ENCODE measurements around the gene CD7.
A peak's percentile ranks its signal among the peaks of the same experiment; 100 is the strongest.
"Not testable (repeated sequence)": the region's sequence is repeated elsewhere in the genome, so short reads cannot be mapped to it uniquely, and the experiment has no call there.

The CD7 gene

DNA sequence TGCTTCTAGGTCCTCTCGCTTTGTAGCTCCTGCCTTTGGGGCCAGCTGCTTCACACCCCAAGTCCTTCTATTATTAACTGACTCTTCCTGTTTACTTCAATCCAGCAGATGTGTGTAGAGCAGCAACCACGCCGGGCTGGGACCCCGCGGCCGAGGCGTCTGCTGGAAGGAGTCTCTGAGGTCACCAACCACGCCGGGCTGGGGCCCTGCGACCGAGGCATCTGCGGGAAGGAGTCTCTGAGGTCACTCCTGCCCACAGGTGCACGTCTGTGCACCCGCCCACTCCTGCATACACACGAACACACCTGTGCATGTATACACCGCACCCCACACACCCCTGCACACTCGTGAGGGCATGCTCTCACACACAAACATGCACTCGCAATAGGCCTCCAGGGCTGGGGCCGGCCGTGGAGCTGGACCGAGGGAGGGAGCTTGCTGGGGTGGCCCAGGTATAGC is 33.9 kb upstream of the CD7 start:
- DNase-seq = no peak
- Mint-ChIP-seq H3K4me3 (no peak overlapping the region), H3K36me3 (ENCODE audit: low read depth) (no peaks in the 10 kb centered on the region), H3K27me3 (peaks cover 25% of the 10 kb centered on the region), H3K9me3 (no peaks in the 10 kb centered on the region), H3K27ac (no peak overlapping the region), H3K4me1 (peaks cover 7% of the 10 kb centered on the region)
- ATAC-seq = no peak

DNA sequence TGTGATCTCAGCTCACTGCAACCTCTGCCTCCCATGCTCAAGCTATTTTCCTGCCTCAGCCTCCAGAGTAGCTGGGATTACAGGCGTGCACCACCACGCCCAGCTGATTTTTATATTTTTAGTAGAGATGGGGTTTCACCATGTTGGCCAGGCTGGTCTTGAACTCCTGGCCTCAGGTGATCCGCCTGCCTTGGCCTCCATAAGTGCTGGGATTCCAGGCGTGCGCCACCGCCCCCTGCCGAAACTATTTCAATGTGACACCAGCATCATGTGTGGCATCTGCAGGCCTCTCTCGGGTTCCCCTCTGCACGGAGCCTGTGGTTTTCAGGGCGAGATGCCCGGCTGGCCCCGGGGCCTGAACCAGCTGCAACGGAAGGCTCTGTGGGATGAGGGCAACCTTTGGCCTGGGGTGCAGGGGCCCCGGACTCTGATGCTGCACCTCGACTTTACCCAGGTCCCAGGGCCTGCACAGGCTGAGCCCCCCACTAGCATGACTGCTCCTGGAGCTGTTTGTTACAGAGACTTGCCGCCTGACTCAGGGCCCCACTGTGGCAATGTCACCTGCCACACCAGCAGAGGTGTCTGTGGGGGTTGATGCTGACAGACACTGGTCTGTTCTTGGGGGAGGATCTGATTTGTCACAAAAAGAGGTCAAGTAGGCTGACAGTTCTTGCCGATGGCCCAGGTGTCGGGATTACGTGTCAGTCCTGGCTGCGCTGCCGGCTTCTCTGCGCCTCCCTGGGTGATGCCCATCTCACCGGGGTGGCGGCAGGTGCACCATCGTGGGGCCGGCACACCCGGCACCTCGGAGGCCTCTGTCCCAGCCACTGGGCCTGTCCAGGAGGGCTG is 33.0 kb upstream of the CD7 start:
- Mint-ChIP-seq H3K9me3 (no peaks in the 10 kb centered on the region), H3K27me3 (peaks cover 23% of the 10 kb centered on the region), H3K4me1 (peaks cover 7% of the 10 kb centered on the region), H3K4me3 (no peak overlapping the region), H3K27ac (no peak overlapping the region), H3K36me3 (ENCODE audit: low read depth) (no peaks in the 10 kb centered on the region)
- ATAC-seq (peak; percentile 37), DNase-seq (peak; percentile 68)

DNA sequence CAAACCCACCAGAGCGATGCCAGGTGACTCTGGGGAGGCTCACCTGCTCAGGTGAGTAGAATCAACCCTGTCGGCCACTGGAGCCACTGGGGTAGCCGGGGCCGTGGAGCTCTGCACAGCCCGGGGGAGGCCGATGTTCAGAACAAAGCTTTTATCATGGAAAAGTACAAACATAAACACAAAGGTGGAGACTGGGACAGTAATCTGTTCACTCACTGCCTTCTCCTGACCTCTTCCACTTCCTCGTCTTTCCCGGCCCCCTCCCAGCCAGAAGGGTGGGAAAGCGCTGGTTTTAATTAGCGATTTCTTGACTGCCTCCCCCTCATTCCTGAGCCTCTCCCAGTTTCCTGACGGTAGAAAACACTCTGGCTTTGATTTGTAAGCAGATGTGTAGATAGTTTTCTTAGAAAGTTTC is 31.9 kb upstream of the CD7 start:
- ATAC-seq (no peak), DNase-seq (no peak)
- H3K27me3 Mint-ChIP-seq = peaks cover 17% of the 10 kb centered on the region
- peaks cover 7% of the 10 kb centered on the region for H3K4me1 Mint-ChIP-seq
- no peak overlapping the region for H3K4me3 Mint-ChIP-seq
- no peaks in the 10 kb centered on the region for H3K9me3 Mint-ChIP-seq
- H3K36me3 Mint-ChIP-seq (ENCODE audit: low read depth) = no peaks in the 10 kb centered on the region
- H3K27ac Mint-ChIP-seq = no peak overlapping the region

GRCh38 chr17:82348866-82349265 is 31.5 kb upstream of the CD7 start:
- Mint-ChIP-seq H3K27me3 (peaks cover 17% of the 10 kb centered on the region), H3K4me1 (peaks cover 7% of the 10 kb centered on the region), H3K4me3 (no peak overlapping the region), H3K36me3 (ENCODE audit: low read depth) (no peaks in the 10 kb centered on the region), H3K27ac (no peak overlapping the region), H3K9me3 (no peaks in the 10 kb centered on the region)
- DNase-seq (no peak), ATAC-seq (no peak)

DNA sequence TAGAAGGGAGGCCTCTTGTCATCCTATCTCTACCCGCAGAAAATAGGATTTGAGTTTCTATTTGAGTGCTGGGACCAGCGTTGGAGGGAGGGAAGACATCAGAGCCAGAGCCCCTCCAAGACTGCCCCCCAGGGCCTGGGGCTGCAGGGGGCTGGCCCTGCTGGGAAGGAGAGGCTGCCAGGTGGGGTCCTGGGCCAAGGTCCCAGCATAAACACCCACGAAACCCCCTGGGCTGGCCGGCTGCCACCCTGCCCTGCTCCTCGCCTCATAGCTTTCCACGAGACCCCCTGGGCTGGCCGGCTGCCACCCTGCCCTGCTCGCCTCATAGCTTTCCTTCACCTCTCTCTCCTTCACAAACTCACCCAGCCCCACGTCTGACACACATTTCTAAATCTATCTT is 31.0 kb upstream of the CD7 start:
- Mint-ChIP-seq H3K4me3 (no peak overlapping the region), H3K27me3 (peaks cover 17% of the 10 kb centered on the region), H3K27ac (no peak overlapping the region), H3K36me3 (ENCODE audit: low read depth) (no peaks in the 10 kb centered on the region), H3K9me3 (no peaks in the 10 kb centered on the region), H3K4me1 (peaks cover 7% of the 10 kb centered on the region)
- ATAC-seq (no peak), DNase-seq (no peak)

GRCh38 chr17:82347994-82348393 is 30.6 kb upstream of the CD7 start:
- not testable (repeated sequence) for H3K27ac Mint-ChIP-seq; H3K9me3 Mint-ChIP-seq; DNase-seq; H3K4me1 Mint-ChIP-seq; H3K36me3 Mint-ChIP-seq (ENCODE audit: low read depth); ATAC-seq; H3K4me3 Mint-ChIP-seq
- peaks cover 17% of the 10 kb centered on the region for H3K27me3 Mint-ChIP-seq

DNA sequence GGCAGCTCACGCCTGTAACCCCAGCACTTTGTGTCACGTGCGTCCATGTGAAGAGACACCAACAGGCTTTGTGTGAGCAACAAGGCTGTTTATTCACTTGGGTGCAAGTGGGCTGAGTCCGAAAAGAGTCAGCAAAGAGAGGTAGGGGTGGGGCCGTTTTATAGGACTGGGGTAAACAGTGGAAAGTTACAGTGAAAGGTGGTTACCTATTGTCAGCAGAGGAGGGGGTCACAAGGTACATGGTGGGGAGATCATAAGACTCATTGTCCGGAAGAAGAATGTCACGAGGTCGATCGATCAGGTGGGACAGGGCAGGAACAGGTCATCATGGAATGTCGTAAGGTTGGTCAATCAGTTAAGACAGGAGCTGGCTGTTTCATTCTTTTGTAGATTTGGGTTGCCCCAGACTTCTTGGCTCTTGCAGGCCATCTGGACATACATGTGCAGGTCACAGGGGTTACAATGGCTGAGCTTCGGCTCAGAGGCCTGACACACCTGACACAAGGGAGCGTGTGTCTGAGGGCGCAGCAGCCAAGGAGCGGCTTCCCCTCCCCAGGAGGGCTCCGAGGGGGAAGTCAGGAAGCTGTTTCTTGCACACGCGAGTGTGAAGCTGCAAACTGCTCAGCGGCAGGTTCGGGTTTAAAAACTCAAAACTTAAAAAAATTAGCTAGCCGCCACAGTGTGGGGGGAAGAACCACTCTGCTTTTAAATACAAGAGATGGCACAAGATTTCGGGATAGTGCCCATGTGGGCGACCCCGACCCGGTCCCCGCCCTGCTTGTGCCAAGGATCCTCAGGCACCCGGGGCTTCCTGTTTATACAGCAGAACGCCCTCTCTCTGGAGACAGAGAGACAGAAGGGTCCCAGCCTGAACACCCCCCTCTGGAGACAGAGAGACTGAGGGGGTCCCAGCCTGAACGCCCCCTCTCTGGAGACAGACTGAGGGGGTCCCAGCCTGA is 29.2 kb upstream of the CD7 start:
- ATAC-seq (no peak), DNase-seq (no peak)
- H3K4me1 Mint-ChIP-seq = peaks cover 6% of the 10 kb centered on the region
- no peaks in the 10 kb centered on the region for H3K9me3 Mint-ChIP-seq
- H3K4me3 Mint-ChIP-seq = no peak overlapping the region
- no peak overlapping the region for H3K27ac Mint-ChIP-seq
- no peaks in the 10 kb centered on the region for H3K36me3 Mint-ChIP-seq (ENCODE audit: low read depth)
- H3K27me3 Mint-ChIP-seq = peaks cover 17% of the 10 kb centered on the region

DNA sequence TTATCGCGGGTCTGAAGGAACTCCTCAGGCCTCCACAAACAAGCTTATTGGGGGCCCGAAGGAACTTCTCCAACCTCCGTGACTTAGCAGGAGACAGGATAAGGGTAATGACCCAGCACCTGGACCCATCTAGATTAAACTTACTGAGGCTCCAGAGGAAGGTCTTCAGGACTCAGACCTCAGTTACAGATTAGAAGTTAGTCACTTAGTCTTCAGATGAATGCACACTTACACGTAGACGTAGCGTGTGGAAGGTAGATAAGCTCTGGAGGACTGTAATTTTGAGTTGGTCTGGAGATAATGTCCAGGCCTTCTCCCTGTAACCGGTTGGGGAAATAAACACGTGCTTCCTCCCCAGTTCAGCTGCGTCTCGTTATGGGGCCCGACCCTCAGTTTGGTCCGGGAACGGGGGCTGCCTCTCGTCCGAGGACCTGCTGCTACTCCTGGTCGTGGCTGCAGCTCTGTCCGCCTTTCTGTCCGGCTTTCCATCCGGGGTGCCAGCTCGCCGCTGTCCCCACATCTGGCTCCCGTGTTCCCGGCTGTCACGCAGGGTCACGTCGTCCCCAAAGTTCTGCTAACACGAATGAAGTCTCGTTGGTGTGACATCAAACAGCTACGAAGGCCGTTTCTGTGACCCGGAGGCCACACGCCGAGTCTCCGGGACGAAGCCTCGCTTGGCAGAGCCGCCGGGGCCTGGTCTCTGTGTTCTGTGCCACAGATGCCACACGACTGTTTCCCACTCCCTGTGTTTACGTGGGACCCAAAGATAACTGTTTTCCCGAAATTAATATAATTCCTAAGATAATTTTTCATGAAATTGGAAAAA is 28.0 kb upstream of the CD7 start:
- no peaks in the 10 kb centered on the region for H3K9me3 Mint-ChIP-seq
- H3K4me1 Mint-ChIP-seq = peaks cover 6% of the 10 kb centered on the region
- H3K27me3 Mint-ChIP-seq = peaks cover 15% of the 10 kb centered on the region

DNA sequence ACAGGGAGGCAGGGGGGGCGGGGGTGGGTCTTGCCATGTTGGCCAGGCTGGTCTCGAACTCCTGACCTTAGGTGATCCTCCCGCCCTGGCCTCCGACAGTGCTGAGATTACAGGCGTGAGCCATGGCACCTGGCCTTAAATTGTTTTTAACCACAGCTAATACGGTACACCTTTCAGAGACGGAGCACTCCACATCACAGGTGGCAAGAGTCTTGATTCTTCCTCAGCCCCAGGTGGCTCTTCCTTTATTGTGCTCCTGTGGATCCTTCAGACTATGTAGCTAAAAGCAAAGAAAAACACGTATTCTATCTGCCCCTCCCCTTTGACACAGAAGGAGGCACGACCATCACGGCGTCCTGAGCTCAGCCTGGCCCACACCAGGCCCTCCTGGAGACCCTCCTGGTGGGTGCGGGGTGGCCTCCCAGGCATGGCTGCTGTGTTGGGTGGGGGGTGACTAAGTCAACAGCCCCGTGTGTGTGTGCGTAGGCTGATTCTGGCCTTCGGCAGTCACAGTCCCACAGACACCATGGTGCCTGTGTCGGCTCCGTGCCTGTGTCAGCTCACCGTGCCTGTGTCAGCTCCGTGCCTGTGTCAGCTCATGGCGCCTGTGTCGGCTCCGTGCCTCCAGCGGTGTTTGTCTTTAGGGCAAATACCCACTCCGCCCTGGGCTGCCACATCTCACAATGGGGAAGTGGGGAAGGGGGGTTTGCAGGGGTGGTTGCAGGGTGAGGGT is 26.9 kb upstream of the CD7 start:
- ATAC-seq (no peak), DNase-seq (no peak)
- Mint-ChIP-seq H3K4me3 (no peak overlapping the region), H3K4me1 (peaks cover 6% of the 10 kb centered on the region), H3K9me3 (no peaks in the 10 kb centered on the region), H3K27ac (no peak overlapping the region), H3K36me3 (ENCODE audit: low read depth) (no peaks in the 10 kb centered on the region), H3K27me3 (peaks cover 14% of the 10 kb centered on the region)

More for the DNA sequence above, 28.0 kb upstream of the CD7 start:
- Mint-ChIP-seq H3K27ac (no peak overlapping the region), H3K36me3 (ENCODE audit: low read depth) (no peaks in the 10 kb centered on the region), H3K4me3 (no peak overlapping the region)
- ATAC-seq (no peak), DNase-seq (no peak)

DNA sequence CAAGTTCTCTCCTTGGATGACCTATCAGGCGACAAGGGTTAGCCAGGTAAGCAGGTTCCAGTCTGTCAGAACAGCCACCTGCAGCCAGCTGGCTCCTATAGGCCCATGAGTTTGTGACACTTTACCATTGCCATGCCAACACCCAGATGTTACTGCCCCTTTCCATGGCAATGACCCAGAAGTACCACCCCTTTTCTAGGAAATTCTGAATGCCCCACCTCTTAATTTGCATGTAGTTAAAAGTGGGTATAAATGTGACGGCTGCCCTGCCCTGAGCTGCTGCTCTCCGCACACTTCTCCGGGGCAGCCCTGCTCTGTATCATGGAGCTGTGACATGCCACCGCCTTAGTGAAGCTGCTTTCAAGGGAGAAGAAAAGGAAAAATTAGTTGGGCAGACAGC is 26.2 kb upstream of the CD7 start:
- peaks cover 11% of the 10 kb centered on the region for H3K4me1 Mint-ChIP-seq
- H3K9me3 Mint-ChIP-seq = no peaks in the 10 kb centered on the region
- H3K27ac Mint-ChIP-seq = no peak overlapping the region
- peaks cover 12% of the 10 kb centered on the region for H3K27me3 Mint-ChIP-seq
- H3K36me3 Mint-ChIP-seq (ENCODE audit: low read depth) = no peaks in the 10 kb centered on the region
- DNase-seq (no peak), ATAC-seq (no peak)
- no peak overlapping the region for H3K4me3 Mint-ChIP-seq

- Mint-ChIP-seq H3K4me3 (no peak overlapping the region), H3K4me1 (peaks cover 11% of the 10 kb centered on the region), H3K27ac (no peak overlapping the region), H3K9me3 (no peaks in the 10 kb centered on the region), H3K27me3 (peaks cover 12% of the 10 kb centered on the region), H3K36me3 (ENCODE audit: low read depth) (no peaks in the 10 kb centered on the region)
- no peak for DNase-seq
- no peak for ATAC-seq
Measured at GRCh38 chr17:82342361-82343079, 25.1 kb upstream of the CD7 start.

DNA sequence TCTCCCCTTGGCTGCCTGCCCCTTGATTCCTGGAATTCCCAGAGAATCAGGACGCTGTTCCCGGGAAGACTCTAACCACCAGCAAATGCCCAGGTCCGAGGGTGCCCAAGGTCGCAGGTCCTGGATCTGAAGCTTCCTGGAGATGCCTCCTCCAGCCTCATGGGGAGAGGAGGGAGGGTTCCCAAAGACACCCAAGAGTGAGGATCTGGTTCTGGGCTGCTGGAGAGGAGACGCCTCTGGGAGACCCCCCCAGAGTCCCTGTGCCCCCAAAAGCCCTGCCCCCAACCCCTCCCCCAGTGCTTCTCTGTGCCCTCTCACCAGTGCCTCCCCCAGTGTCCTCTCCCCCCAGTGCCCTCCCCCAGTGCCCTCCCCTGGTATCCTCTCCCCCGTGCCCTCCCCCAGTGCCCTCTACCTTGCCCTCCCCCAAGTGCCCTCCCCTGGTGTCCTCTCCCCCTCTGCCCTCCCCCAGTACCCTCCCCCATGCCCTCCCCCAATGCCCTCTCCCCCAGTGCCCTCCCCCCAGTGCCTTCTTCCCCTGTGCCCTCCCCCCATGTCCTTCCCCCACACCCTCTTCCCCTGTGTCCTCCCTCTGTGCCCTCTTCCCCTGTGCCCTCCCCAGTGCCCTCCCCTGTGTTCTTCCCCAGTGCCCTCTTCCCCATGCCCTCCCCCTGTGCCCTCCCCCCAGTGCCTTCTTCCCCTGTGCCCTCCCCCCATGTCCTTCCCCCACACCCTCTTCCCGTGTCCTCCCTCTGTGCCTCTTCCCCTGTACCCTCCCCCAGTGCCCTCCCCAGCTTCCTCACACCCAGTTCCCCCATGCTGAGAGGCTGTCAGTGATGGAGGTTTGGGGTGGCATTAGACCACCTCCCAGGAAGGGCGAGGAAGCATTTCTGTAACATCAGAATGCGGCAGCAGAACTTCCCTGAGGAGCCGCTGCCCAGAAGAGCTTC is 22.5 kb upstream of the CD7 start:
- Mint-ChIP-seq H3K9me3 (no peaks in the 10 kb centered on the region), H3K27ac (no peak overlapping the region), H3K4me1 (peaks cover 13% of the 10 kb centered on the region)

More for the DNA sequence above, 22.5 kb upstream of the CD7 start:
- DNase-seq (no peak), ATAC-seq (no peak)
- Mint-ChIP-seq H3K27me3 (peaks cover 7% of the 10 kb centered on the region), H3K4me3 (no peak overlapping the region), H3K36me3 (ENCODE audit: low read depth) (no peaks in the 10 kb centered on the region)
